NCI-H146 (cell line): ENCODE measurements around the gene PNMA6E.

Experiments used
- DNase-seq: peaks from one replicate; lab custom pipeline; 2025; lab: John Stamatoyannopoulos, UW

The PNMA6E gene

DNA sequence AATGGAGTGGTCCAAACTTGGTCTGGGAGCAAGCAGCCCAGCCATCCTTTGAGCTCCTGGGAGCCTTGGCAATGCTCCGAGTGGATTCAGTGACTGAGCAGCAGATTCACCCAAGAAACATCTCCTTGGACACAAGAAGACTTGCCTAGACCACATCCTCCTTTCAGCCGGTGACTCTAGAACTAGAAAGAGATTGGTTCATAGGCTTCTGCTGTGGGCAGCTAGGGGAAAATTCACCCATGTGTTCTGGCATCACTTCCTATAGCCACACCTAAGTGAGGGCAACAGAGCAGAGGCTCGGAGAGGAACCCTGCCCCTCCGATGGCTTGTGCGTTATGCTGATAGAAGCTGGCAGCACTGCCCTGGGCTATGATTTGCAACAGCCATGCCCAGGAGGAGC, 51.2 kb downstream of the PNMA6E start:
- DNase-seq, result no peak

DNA sequence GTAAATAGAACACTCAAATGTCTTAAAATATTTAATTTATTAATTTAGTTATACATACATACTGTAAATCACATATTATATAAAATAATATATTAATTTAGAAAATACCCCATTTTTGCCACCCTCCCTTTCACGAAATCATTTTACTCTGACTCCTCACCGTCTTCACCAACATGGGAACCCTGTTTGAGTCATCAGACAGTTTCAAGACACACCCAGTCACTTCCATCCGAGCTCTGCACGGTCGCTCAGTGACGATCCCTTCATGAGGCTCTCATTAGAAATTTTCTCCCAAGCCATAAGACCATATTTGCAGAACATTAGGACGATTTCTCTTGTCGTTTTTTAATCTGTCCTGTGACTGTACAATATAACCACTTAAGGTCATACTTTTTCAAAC, 52.7 kb downstream of the PNMA6E start:
- no peak for DNase-seq

DNA sequence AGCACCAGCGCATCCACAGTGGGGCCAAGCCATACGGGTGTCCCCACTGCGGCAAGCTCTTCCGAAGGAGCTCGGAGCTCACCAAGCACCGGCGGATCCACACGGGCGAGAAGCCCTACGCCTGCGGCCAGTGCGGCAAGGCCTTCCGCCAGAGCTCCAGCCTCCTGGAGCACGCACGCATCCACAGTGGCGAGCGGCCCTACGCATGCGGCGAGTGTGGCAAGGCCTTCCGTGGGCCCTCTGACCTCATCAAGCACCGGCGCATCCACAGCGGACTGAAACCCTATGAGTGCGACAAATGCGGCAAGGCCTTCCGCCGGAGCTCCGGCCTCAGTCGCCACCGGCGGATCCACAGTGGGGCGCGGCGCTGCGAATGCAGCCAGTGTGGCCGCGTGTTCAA, 53.6 kb downstream of the PNMA6E start:
- DNase-seq, result no peak
